Stimulated activated CD8-positive, alpha-beta memory T cell treated with anti-CD3 and anti-CD28 coated beads, Interleukin-4, amount 100 ng/mL, for 48 hours (primary cell): ENCODE data around the gene SP3.

Source experiments
- DNase-seq: peaks from one replicate; pipeline ENCODE4 v3.0.0-alpha.2; 2020

SP3 gene

DNA sequence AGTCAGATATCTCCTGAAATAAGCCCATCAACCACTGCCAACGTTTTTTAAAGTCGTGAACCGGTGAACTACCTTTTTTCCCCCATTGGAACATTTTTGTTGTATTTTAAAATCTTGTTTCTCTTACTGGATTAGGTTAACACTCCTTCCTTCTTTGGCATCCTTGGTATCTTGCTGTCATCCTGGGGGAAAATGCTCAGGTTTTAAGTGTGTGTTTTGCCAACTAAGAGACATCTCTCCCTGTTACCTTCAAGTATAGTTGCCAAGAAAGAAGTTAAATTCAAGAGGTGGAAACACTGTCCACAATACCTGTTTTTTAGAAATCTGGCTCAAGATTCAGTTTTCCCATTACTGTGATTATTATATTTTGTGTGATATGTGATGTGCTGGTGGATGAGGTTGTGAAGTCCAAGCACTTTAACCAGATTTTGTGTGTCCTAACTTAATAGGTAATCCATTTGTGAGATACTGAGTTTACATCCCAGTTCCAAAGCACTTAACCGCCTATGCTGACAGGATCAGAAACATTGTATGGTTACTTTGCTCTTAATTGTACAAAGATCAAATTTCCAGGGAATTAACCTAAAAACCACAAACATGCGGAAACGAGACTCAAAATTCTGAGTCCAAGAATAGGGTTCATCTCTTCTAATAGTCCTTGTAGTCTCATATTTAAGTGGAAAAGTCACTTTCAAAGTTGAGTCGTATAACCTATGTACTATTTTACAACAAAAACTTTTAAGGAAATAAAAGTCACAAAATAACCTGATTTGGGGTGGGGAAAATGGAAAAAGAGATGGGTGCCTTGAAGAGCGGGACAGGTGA lies 1.3 kb upstream of the SP3 start:
- no peak for DNase-seq

DNA sequence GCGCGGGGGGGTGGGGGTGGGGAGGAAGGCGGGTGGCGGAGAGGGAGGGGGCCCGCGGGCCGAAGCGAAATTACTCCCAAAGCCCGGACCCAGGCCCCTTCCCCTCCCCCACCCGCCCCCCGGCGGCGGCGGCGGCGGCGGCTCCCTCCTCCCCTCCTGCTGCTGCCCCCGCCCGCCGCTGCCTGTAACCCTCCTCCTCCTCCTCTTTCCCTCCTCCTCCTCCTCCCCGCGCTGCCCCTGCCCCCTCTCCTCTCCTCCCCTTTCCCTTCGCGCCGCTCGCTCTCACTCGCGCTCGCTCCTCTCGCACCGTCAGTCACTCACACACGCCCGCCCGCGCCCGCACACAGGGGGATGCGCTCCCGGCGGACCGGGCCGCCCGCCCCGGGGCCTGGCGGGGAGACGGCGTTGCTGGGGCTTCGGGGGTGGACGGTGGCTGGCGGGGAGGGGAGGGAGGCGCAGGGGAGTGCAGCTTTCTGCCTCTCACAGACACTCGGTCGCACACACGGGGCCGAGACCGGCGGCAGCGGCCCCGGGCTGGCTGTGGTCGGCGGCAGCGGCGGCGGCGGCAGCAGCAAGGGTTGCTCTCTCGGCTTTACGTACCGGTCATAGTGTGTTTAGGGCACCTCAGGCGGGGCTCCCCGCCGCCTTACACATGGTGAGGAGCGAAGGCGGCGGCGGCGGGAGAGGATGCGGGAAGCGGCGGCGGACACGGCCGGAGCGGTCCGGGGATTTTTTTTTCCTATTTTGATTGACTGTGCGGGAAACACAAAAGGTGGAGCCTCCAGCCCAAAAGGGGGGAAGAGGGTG lies 405 bp downstream of the SP3 start:
- DNase-seq: peak; percentile 84

DNA sequence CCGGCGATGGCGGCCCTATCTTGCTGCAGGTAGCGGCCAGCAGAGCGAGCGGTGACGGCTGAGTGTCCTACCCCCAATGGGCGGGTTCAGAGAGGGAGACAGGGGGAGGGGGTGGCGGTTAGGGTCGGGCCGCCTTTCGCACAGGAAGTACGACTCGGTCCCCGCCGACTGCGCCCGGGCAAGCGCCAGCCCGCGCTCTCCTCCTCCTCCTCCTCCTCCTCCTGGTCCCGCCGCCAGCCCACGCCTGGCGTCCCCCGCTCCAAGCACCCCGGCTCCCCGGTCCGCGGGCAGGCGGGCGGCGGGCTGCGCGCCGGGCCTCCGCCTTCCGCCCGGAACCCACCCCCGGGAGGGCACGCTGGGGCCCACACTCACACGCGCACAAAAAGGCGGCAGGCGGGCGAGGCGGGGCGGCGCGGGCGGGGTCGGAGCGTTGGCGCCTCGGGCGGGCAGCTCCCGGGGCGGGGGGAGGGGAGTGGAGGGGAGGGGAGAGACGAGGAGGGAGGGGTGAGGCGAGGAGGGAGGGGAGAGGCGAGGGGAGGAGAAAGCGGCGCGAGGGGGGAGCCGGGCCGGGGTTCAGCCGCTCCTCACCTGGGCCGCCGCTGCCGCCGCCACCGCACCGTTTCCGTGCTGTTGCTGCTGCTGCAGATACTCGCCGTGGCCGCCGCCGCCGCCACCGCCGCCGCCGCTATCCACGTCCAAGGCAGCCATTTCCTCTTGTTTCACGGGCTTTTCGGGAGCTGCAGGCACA lies 1.2 kb downstream of the SP3 start:
- DNase-seq: peak; percentile 93

DNA sequence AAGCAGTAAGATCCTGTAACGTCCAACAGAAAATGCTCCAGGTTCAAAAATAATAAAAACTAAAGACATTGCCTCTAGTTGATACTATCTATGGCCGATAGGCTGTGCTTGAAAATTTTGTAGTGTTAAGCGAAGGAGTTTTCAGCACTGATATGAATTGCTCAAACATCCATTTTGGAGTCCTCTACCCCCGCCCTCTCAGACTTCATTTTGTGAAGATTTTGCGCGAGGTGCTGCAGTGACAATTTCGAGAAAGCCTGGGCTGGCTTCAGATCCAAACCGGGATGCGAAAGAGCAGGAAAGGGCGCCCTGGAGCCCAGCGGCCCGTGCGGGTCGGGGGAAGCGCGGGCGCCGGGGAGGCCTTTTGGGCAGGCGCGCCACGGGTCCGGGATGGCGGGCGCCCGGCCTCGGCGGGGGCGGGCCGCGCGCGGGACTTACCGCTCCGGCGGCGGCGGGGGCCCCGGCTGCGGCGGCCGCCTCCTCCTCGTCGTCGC lies 1.8 kb downstream of the SP3 start:
- peak; percentile 67 for DNase-seq

DNA sequence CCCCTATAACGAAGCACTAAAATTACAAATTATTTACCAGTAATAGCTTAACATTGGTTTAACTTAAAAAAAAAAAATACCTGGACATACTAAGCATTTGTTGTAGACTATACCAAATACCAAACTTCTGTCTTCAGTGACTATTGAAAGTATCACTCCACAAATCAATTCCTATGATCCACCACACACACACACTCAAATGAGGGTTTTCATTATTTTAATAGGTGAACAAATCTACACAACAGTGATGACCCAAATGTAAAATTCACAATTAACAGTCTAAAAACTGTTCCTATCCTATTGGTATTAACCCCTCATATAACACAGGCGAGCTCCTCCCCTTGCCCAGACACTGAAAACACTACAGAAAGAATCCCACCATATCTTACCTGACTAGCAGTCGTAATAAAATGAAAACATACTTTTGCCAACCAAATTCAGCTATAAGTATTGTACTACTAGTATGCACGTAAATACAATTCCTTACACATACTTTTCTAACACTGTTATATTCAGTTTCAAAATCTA lies 2.5 kb downstream of the SP3 start:
- DNase-seq: no peak

DNA sequence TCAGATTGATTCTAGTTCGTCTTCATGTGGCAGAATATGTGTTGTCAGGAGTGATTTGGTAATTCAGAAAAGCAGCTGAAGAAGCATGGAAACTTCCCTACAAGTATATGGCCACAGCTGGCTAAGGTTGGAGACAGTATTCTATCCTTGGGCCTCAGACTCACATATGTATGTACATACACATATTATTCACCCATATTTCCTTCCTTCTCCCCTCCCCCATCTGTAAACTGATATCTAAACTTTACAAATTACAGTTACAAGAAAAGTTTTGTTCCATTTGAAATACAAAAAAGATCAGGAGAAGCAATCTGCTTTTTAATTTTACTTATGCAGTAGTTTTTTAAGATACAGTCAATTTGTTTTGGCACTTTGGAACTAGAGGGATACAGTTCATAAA lies 3.1 kb downstream of the SP3 start:
- DNase-seq: no peak

DNA sequence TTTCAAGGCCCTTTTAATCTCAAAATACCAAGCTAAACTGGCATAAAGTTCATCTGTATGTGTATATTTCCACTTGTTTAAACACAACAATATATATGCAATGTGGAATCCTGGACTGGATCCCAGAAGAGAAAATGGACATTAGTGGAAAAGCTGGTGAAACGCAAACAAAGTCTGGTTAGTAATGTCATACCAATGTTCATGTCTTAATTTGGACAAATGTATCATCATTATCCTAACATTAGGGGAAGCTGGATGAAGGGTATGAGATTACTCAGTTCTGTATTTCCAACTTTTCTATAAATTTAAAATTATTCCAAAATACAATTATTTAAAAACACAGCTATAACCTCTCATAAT lies 3.8 kb downstream of the SP3 start:
- no peak for DNase-seq

DNA sequence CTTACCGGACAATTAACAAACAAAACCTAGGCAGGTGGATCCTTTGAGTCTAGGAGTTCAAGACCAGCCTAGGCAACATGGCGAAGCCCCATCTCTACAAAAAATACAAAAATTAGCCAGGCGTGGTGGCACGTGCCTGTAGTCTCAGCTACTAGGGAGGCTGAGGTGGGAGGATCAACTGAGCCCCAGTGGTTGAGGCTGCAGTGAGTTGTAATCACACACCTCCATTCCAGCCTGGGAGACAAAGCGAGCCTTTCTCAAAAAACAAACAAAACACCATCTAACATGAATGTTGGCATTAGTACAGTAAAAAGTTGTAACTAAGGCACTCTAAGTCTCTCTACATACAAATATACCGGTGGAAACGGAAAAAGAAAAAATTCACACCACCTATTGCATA lies 5.3 kb downstream of the SP3 start:
- DNase-seq: no peak

DNA sequence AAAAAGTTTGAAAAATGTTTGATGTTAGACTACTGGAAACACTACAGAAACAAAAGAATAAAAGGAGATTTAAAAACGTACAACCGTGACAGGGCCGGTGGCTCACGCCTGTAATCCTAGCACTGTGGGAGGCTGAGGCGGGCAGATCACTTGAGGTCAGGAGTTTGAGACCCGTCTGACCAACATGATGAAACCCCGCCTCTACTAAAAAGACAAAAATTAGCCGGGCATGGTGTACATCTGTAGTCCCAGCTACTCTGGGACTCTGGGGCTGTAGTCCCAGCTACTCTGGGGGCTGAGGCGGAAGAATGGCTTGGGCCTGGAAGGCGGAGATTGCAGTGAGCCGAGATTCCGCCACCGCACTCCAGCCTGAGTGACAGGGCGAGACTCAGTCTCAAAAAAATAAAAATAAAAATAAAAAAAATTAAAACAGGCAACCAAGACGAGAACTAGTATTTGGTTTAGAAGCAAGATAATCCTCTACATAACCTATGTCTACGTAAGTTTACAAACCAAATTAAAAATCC lies 5.8 kb downstream of the SP3 start:
- no peak for DNase-seq

DNA sequence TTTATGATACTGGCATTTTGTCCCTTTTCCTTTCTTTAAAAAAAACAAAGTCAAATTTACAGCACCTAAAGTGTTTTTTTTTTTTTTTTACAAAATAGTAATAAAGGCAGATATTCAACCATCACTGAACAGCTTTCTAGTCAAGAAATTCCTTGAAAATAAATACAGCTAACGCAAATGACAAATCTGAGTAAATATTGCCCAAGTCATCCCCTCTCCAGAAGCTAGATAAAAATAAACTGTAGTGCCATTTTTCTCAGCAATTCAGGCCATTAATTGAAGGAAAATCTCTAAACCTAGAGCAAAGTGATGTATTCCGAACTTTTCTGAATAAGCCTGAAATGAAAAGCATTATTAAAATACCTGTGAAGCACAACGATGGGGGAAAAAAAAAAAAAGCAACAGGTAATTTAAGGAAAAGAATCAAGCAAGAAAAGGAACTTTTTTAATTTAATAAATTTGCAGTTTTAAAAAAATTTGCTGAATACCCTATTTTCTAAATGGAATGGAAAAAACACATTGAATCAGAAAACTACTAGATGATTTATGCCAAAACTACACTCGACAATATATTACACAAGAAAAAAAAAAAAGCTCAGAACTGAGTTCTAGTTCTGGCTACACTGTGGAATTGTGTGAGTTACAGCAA lies 6.9 kb downstream of the SP3 start:
- no peak for DNase-seq

DNA sequence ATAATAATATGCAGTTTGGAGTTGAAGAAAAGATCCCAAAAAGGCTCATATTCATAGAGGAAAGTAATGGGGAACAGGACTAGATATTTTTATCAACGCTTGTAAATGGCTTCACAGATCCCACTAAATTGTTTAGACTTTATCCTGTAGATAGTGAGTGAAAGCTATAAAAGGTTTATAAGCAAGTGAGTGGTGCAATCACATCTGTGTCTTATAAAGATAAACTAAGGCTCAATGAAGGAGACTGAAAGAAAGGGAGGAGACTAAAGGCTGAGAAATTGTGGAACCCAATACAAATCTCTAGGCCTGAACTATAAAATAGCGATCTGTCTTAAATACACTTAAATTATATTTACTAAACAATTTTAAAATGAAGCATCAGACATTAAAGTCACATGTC lies 7.7 kb downstream of the SP3 start:
- DNase-seq: no peak

DNA sequence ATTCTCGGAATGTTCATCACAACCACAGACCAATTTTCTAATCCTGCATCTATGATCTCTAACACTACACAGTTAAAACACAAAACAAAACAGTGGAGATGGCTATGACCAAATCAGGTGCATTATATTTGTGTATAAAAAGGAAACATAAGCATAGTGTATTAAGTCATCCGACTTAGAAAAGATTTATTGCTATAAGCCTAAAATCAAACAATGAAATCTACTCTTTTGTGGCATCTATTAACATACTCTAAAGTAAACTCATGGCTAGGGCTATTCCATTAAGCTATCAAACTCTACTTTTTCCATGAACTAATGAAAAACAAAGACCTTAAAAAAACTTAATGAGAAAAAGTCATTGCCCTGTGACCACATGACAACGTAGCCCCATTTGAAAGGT lies 8.7 kb downstream of the SP3 start:
- DNase-seq: no peak

DNA sequence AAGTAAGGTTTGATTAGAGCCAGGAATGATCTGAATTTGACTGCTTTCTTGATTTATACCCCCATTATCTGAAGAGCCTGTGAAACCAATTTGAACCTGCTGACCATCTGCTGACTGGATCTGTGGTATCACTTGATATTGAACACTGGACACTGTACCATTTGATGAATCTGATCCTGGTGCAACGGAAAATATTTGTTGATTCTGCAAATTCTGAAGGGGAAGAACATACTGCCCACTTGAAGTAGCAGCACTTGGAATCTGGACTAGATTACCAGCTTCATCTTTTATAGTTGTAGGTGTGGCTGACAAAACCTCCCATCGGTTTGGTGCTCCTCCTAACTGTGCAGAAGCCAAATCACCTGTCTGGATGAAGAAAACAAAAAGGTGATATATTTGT lies 9.3 kb downstream of the SP3 start:
- no peak for DNase-seq

DNA sequence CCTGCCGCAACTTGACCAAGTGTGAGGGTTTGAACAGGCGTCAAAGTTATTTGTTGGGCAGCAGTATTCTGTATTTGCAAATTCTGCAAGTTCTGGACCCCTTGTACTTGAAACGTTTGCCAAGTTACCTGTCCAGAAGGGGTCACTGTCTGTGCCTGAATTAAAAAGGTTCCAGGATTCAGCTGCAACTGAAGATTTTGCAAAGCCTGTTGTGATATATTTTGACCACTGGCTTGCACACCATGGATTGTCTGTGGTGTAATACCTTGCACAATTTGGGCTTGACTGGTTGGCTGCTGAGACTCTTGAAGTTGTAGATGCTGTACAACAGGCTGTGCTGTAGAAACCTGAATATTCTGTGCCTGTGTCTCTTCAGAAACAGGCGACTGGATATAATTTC lies 10.2 kb downstream of the SP3 start:
- DNase-seq: no peak

DNA sequence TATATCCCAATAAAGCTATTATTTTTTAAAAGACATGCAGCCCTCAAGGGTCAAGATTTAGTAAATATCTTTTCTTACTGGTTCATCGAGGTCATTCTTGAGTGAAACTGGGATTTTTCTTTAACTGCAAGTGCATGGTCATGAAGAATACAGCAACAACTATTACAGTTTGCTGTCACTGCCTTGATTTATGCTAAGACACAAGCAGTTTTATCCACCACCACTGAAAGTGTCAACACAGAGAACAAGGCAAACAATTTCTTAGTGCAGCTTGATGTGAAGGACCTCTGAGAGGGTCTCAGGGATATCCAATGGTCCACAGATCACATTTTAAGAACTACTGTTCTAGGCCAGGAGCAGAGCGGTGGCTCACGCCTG lies 12.1 kb downstream of the SP3 start:
- no peak for DNase-seq

DNA sequence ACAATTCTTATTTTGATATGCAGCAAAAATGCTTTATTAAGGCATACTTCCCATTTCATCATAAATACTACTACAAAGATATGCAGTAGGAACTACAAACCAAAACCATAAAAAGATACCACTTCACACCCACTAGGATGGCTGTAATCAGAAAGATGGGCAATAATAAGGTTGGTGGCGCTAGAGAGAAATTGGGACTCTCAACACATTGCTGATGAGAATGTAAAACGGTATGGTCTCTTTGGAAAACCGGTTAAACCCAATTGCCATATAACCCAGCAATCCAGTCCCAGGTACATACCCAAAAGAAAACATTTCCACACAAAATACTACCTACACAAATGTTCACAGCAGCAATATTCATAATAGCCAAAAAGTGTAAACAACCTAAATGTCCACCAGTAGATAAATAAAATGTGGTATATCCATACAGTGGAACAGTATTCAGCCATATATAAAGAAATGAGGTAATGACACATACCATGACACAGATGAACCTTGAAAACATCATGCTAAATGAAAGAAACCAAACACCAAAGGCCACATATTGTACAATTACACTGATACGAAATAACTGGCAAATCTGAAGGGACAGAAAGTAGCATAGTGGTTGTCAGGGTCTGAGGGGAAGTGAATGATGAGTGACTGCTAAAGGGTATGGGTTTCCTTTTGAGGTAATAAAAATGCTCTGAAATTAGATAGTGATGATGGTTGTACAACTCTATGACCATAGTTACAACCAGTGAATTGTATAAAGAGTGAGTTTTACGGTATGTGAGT lies 12.7 kb downstream of the SP3 start:
- DNase-seq: no peak

DNA sequence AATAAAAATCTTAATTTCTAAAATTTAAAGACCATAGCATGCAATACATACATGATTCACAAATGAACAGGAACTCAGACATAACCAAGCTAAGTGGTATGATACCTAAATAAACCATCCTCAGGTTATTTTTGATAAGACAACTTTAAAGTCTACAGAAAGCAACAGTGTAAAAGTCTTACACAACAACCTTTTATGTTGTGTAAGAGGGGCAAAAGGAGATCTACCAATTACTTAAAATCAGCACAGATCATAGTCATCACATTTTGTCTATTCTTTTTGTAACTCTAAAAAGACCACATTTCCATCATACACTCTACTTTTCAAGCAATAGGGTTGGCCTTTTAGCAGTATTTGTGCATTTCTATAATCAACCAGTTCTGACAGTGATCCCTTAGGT lies 16.3 kb downstream of the SP3 start:
- DNase-seq: no peak

DNA sequence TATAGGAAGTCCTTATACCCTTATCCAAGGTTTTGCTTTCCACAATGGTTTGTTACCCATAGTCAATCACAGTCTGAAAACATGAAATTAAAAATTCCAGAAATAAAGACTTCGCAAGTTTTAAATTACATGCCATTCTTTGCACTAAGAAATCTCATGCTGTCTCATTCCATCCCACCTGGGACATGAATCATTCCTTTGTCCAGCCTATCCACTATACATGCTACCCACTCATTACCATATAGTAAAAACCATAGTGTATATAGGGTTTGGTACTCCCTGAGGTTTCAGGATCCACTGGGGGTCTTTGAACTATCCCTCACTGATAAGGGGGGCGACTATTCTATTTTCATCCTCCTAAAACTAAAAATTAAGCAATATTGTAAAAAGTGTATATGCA lies 17.0 kb downstream of the SP3 start:
- no peak for DNase-seq

DNA sequence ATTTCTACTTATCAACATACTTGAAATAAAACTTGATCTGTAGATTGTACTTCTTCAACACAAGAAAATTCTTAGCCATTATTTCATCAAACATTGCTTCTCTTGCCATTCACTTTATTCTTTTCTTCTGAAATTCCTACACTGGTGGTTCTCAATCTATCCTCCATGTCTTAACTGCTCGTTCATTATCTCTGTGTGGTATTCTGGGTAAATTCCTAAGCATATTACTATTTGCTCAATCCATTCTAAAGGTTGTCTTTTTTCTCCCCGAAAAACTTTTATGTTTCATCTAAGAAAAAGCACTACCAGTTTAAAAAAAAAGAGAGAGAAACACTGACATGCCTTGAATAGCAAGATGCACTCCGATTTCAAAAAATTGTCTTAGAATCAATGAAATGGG lies 18.0 kb downstream of the SP3 start:
- no peak for DNase-seq

DNA sequence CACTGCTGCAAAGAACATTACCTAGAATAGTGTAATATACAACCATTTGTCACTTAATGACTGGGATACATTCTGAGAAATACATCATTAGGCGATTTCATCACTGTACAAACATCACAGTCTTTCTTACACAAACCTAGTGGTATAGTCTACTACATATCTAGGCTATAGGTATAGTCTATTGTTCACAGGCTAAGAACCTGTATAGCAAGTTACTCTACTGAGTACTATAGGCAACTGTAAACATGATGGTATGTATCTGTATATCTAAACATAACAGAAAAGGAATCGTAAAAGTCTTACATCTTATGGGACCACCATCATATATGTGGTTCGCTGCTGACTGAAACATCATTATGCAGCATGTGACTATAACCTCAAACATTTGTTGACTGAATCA lies 21.4 kb downstream of the SP3 start:
- DNase-seq: no peak

DNA sequence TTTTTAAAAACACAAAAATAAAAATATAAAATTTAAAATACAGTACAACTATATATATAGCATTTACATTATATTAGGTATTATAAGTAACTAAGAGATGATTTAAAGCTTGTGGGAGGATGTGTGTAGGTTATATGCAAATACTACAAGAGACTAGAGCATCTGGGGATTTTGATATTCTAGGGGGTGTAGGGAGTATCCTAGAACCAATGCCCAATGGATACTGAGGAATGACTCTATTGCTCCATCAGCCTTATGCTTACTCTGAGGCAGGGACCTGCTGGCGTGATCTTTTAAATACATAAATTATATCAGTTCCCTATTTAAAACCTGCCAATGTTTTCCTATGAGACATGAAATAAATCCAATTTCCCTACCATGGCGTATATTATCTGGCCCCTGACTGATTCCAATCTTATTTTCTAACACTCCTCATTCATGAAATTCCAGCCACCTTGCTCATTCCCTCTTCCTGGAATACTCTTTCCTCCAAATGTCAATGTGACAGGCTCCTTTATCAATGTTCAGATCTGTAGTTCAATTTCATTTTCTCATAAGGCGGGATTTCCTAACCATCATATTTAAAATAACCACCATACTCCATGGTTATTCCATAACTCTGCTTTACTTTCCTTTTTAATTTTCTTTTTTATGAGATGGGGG lies 22.2 kb downstream of the SP3 start:
- DNase-seq: no peak
